GM21360 (cell line): ENCODE measurements around the gene DENR.

ENCODE experiments used
- ATAC-seq: cut with Tn5 transposase; IDR thresholded peaks from one replicate; pipeline ENCODE4 v1.9.1; 2021; ENCODE audit warnings: mild to moderate bottlenecking, moderate library complexity; ENCODE audit not compliant: unreplicated experiment

The DENR gene

DNA sequence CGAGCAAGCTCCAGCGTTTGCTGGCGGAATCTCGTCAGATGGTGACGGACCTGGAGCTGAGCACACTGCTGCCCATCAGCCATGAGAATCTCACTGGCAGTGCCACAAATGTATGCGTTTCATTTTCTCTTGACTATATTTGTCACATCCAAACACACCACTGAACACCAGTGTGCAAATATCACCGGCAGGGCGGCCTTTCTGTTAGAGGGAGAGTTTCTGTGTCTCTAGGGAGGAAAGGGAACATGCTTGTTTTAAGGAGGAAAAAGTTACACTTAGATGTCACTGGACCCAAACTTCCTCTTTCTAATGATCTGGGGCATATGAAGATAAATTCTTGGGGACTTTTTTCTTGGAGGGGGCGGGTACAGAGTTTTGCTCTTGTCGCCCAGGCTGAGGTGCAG is 60.7 kb downstream of the DENR start:
- no peak for ATAC-seq

- ATAC-seq: no peak
These were observed 66.7 kb downstream of the DENR start for GRCh38 chr12:122819209-122819785.

GRCh38 chr12:122820138-122820537 is 67.5 kb downstream of the DENR start:
- no peak for ATAC-seq
